ENCODE data around the gene RGS9BP. TPM values are rescaled to one million over a fixed set of nuclear protein-coding genes. Genes with fewer than 3 reads are reported as not detected.

Gene RGS9BP
- total RNA-seq, 1 donor from 2014 or later, result not detected

- no peak within 1 kb of the TSS for H3K4me3 Mint-ChIP-seq
- TF ChIP-seq EZH2 (IDR thresholded peaks at IDR 0.05) (no peak), CTCF (IDR thresholded peaks at IDR 0.05) (no peak), EZH2phosphoT487 (IDR thresholded peaks at IDR 0.05) (no peak)
- DNase-seq (ENCODE audit: low spot score), result no peak
Measured at GRCh38 chr19:32719611-32720059, 44.0 kb downstream of the RGS9BP start, which contains the start of gene TDRD12. Gene TDRD12, plus strand, starts transcription at chr19:32719767. Its CDS starts 306 bp downstream, at chr19:32720073.

GRCh38 chr19:32720216-32720935, 44.7 kb downstream of the RGS9BP start:
- H3K27me3 ChIP-seq, result no peaks in the 10 kb centered on the region
- Mint-ChIP-seq H3K9me3 (peaks cover 2% of the 10 kb centered on the region), H3K27ac (no peak overlapping the region), H3K27me3 (ENCODE audit: insufficient read depth, low read depth) (peaks cover 5% of the 10 kb centered on the region), H3K36me3 (no peaks in the 10 kb centered on the region), H3K4me3 (no peak overlapping the region), H3K4me1 (no peaks in the 10 kb centered on the region)
- H3K4me3 ChIP-seq, result no peak overlapping the region
- no peak overlapping the region for H3K9ac ChIP-seq
- H3K4me1 ChIP-seq, result no peaks in the 10 kb centered on the region
- no peak overlapping the region for H3K4me2 ChIP-seq
- H3K36me3 ChIP-seq, result no peaks in the 10 kb centered on the region
- no peaks in the 10 kb centered on the region for H3K9me3 ChIP-seq (ENCODE audit: low read depth)
- DNase-seq (ENCODE audit: low spot score), result no peak
- H4K20me1 ChIP-seq (ENCODE audit: low read depth), result no peaks in the 10 kb centered on the region
- H3K27ac ChIP-seq, result no peak overlapping the region
- no peak for TF ChIP-seq EZH2 (IDR thresholded peaks at IDR 0.05)
- TF ChIP-seq EZH2phosphoT487 (IDR thresholded peaks at IDR 0.05), result no peak
- no peak for TF ChIP-seq CTCF (IDR thresholded peaks at IDR 0.05)
- H2AFZ ChIP-seq (replicated peaks), result no peak overlapping the region
- no peaks in the 10 kb centered on the region for H3K79me2 ChIP-seq (ENCODE audit: low read depth)
- no peaks in the 10 kb centered on the region for H3F3A ChIP-seq (ENCODE audit: low read depth)

More at GRCh38 chr19:32719611-32720059, 44.0 kb downstream of the RGS9BP start, which contains the start of gene TDRD12:
- no peaks in the 10 kb centered on the region for H3K79me2 ChIP-seq (ENCODE audit: low read depth)
- no peak within 1 kb of the TSS for H3K9ac ChIP-seq
- H4K20me1 ChIP-seq (ENCODE audit: low read depth), result no peaks in the 10 kb centered on the region
- Mint-ChIP-seq H3K27ac (no peak within 1 kb of the TSS), H3K27me3 (ENCODE audit: insufficient read depth, low read depth) (peaks cover 5% of the 10 kb centered on the region), H3K9me3 (peaks cover 2% of the 10 kb centered on the region), H3K4me1 (no peaks in the 10 kb centered on the region), H3K36me3 (peaks cover 3% of the 10 kb centered on the region)
- no peaks in the 10 kb centered on the region for H3K36me3 ChIP-seq
- H3K4me1 ChIP-seq, result no peaks in the 10 kb centered on the region
- no peak within 1 kb of the TSS for H3K27ac ChIP-seq
- no peak within 1 kb of the TSS for H3K4me3 ChIP-seq
- no peaks in the 10 kb centered on the region for H3F3A ChIP-seq (ENCODE audit: low read depth)
- no peaks in the 10 kb centered on the region for H3K9me3 ChIP-seq (ENCODE audit: low read depth)
- no peak within 1 kb of the TSS for H3K4me2 ChIP-seq
- no peaks in the 10 kb centered on the region for H3K27me3 ChIP-seq
- H2AFZ ChIP-seq (replicated peaks), result no peak within 1 kb of the TSS

- no peaks in the 10 kb centered on the region for H4K20me1 ChIP-seq (ENCODE audit: low read depth)
- peaks cover 8% of the 10 kb centered on the region for H3K27me3 Mint-ChIP-seq (ENCODE audit: insufficient read depth, low read depth)
- H3K36me3 Mint-ChIP-seq, result no peaks in the 10 kb centered on the region
- H3K9me3 Mint-ChIP-seq, result peaks cover 2% of the 10 kb centered on the region
- H3K4me1 ChIP-seq, result no peaks in the 10 kb centered on the region
- TF ChIP-seq EZH2 (IDR thresholded peaks at IDR 0.05) (no peak), CTCF (IDR thresholded peaks at IDR 0.05) (no peak), EZH2phosphoT487 (IDR thresholded peaks at IDR 0.05) (no peak)
- H3K4me3 ChIP-seq, result no peak overlapping the region
- H3K27ac ChIP-seq, result no peak overlapping the region
- H3K27ac Mint-ChIP-seq, result no peak overlapping the region
- H3K4me3 Mint-ChIP-seq, result no peak overlapping the region
- no peaks in the 10 kb centered on the region for H3K79me2 ChIP-seq (ENCODE audit: low read depth)
- H3K9me3 ChIP-seq (ENCODE audit: low read depth), result no peaks in the 10 kb centered on the region
- H3K9ac ChIP-seq, result no peak overlapping the region
- no peaks in the 10 kb centered on the region for H3K27me3 ChIP-seq
- H3K4me2 ChIP-seq, result no peak overlapping the region
- no peaks in the 10 kb centered on the region for H3F3A ChIP-seq (ENCODE audit: low read depth)
- DNase-seq (ENCODE audit: low spot score), result no peak
- no peak overlapping the region for H2AFZ ChIP-seq (replicated peaks)
- H3K36me3 ChIP-seq, result no peaks in the 10 kb centered on the region
- no peaks in the 10 kb centered on the region for H3K4me1 Mint-ChIP-seq
Measured at GRCh38 chr19:32720936-32721250, 45.2 kb downstream of the RGS9BP start.

Small RNA genes lying within 50 kb of the gene (small RNA-seq; reads per million reads assigned to genes)
- gene RN7SL789P, result not detected

Other genes starting within 250 kb of the RGS9BP start
- 78.5 and 88.9 TPM in 2 replicates for gene PDCD5, start 94.7 kb upstream of the RGS9BP start, total RNA-seq (ENCODE audit: low replicate concordance)
- gene ANKRD27, start 668 bp upstream of the RGS9BP start, total RNA-seq (ENCODE audit: low replicate concordance), result 24.9 and 30.5 TPM in 2 replicates
- gene NUDT19, start 16.0 kb downstream of the RGS9BP start, total RNA-seq (ENCODE audit: low replicate concordance), result 4.1 and 4.4 TPM in 2 replicates
- gene TDRD12, start 43.9 kb downstream of the RGS9BP start, total RNA-seq (ENCODE audit: low replicate concordance), result 0.07 and 0.56 TPM in 2 replicates
- gene SLC7A9, start 193.9 kb downstream of the RGS9BP start, total RNA-seq (ENCODE audit: low replicate concordance), result not detected in 2 replicates

Measured in neural progenitor cell (in vitro differentiated cells).